Myocyte (in vitro differentiated cells): ENCODE results near the gene SLC22A7. TPM values are rescaled to one million over a fixed set of nuclear protein-coding genes. Genes with fewer than 3 reads are reported as not detected.
"Not testable (repeated sequence)": the region's sequence is repeated elsewhere in the genome, so short reads cannot be mapped to it uniquely, and the experiment has no call there.

Source experiments
- DNase-seq: peaks from one replicate; pipeline ENCODE4 v3.0.0-alpha.2; 2012; ENCODE audit warnings: low read depth
- total RNA-seq: library from RNA; depleted of rRNA; stranded (reverse); fragments of >200 nt; gene quantifications from 2 replicates; pipeline ENCODE4 v1.2.3, GENCODE V29; 2014

The SLC22A7 gene
- total RNA-seq, 1 donor from 2014 or later = not detected

GRCh38 chr6:43299338-43300293 lies 1.6 kb downstream of the SLC22A7 start:
- no peak for DNase-seq

- DNase-seq = no peak
Measured at GRCh38 chr6:43301081-43301870, 3.2 kb downstream of the SLC22A7 start.

- DNase-seq = no peak
Measured at GRCh38 chr6:43302126-43302525, 4.1 kb downstream of the SLC22A7 start.

GRCh38 chr6:43303006-43303405 lies 4.9 kb downstream of the SLC22A7 start:
- not testable (repeated sequence) for DNase-seq

GRCh38 chr6:43303751-43304331 lies 5.8 kb downstream of the SLC22A7 start:
- DNase-seq = no peak

GRCh38 chr6:43304361-43304760 lies 6.3 kb downstream of the SLC22A7 start:
- no peak for DNase-seq

- DNase-seq = no peak
Measured at GRCh38 chr6:43304882-43305281, 6.8 kb downstream of the SLC22A7 start.

GRCh38 chr6:43306086-43306485 lies 8.0 kb downstream of the SLC22A7 start:
- DNase-seq = no peak

GRCh38 chr6:43307451-43308100 lies 9.5 kb downstream of the SLC22A7 start:
- no peak for DNase-seq

GRCh38 chr6:43308101-43308989 lies 10.3 kb downstream of the SLC22A7 start, which contains the start of gene CRIP3:
TSS of gene CRIP3 (minus strand) at chr6:43308826. CDS start at chr6:43308792, 34 bp downstream.
- DNase-seq = no peak

GRCh38 chr6:43308990-43309477 lies 11.0 kb downstream of the SLC22A7 start:
- DNase-seq = no peak

GRCh38 chr6:43310134-43310533 lies 12.1 kb downstream of the SLC22A7 start:
- DNase-seq = no peak

- no peak for DNase-seq
Measured at GRCh38 chr6:43310624-43311023, 12.6 kb downstream of the SLC22A7 start.

GRCh38 chr6:43311666-43312065 lies 13.6 kb downstream of the SLC22A7 start:
- no peak for DNase-seq

GRCh38 chr6:43313813-43314212 lies 15.8 kb downstream of the SLC22A7 start:
- DNase-seq = no peak

- DNase-seq = no peak
Measured at GRCh38 chr6:43318011-43318410, 20.0 kb downstream of the SLC22A7 start.

GRCh38 chr6:43325876-43326275 lies 27.8 kb downstream of the SLC22A7 start:
- DNase-seq = no peak

GRCh38 chr6:43328528-43328927 lies 30.5 kb downstream of the SLC22A7 start:
- no peak for DNase-seq

- DNase-seq = no peak
Measured at GRCh38 chr6:43331470-43331869, 33.4 kb downstream of the SLC22A7 start.

- DNase-seq = no peak
Measured at GRCh38 chr6:43331891-43332290, 33.8 kb downstream of the SLC22A7 start.
